GM23248 (cell line): ENCODE results near the gene SLC25A29. TPM values are rescaled to one million over a fixed set of nuclear protein-coding genes. Genes with fewer than 3 reads are reported as not detected.

Experiments used
- DNase-seq: peaks from one replicate; pipeline ENCODE4 v3.0.0-alpha.2; 2015
- H2AFZ ChIP-seq: fragments of 200-600 bp; sonication (generic); 2 replicates; pipeline ENCODE4 v1.6.1; 2016; ENCODE audit warnings: antibody characterized with exemption
- H3F3A ChIP-seq: fragments of 200-600 bp; sonication (generic); 2 replicates; pipeline ENCODE4 v1.6.1; 2016; ENCODE audit warnings: mild to moderate bottlenecking, antibody characterized with exemption, mixed run types; ENCODE audit not compliant: insufficient read depth
- H3K27ac ChIP-seq: fragments of 200-600 bp; sonication (generic); 2 replicates; pipeline ENCODE4 v1.5.1; 2016; ENCODE audit warnings: mild to moderate bottlenecking
- H3K27me3 ChIP-seq: fragments of 200-600 bp; sonication (generic); replicated peaks from 2 replicates; pipeline ENCODE4 v1.6.1; 2016; ENCODE audit warnings: mild to moderate bottlenecking; ENCODE audit not compliant: insufficient read depth
- H3K36me3 ChIP-seq: fragments of 200-600 bp; sonication (generic); 2 replicates; pipeline ENCODE4 v1.6.1; 2016; ENCODE audit warnings: low read depth, mild to moderate bottlenecking
- H3K4me1 ChIP-seq: fragments of 200-600 bp; sonication (generic); 2 replicates; pipeline ENCODE4 v1.6.1; 2016; ENCODE audit warnings: mild to moderate bottlenecking; ENCODE audit not compliant: insufficient read depth
- H3K4me2 ChIP-seq: fragments of 200-600 bp; sonication (generic); one replicate; pipeline ENCODE4 v1.6.1; 2016; ENCODE audit warnings: mild to moderate bottlenecking; ENCODE audit not compliant: unreplicated experiment
- H3K4me3 ChIP-seq: fragments of 200-600 bp; sonication (generic); 2 replicates; pipeline ENCODE4 v1.5.1; 2016; ENCODE audit warnings: mild to moderate bottlenecking
- H3K79me2 ChIP-seq: fragments of 200-600 bp; sonication (generic); 2 replicates; pipeline ENCODE4 v1.6.1; 2016; ENCODE audit warnings: mild to moderate bottlenecking; ENCODE audit not compliant: insufficient read depth
- H3K9ac ChIP-seq: fragments of 200-600 bp; sonication (generic); 2 replicates; pipeline ENCODE4 v1.6.1; 2016; ENCODE audit warnings: mild to moderate bottlenecking
- H3K9me2 ChIP-seq: fragments of 200-600 bp; sonication (generic); 2 replicates; pipeline ENCODE4 v1.6.1; 2016; ENCODE audit warnings: mixed run types, mild to moderate bottlenecking, moderate library complexity; ENCODE audit not compliant: insufficient read depth
- H3K9me3 ChIP-seq: fragments of 200-600 bp; sonication (generic); one replicate; pipeline ENCODE4 v1.6.1; 2017; ENCODE audit warnings: low read depth
- H4K20me1 ChIP-seq: fragments of 200-600 bp; sonication (generic); 2 replicates; pipeline ENCODE4 v1.6.0; 2016; ENCODE audit not compliant: insufficient read depth
- EZH2 ChIP-seq: fragments of 200-600 bp; sonication (generic); IDR thresholded peaks from 2 replicates; pipeline ENCODE4 v1.6.1; 2018; ENCODE audit warnings: antibody characterized with exemption, mild to moderate bottlenecking; ENCODE audit not compliant: insufficient read depth, poor library complexity, severe bottlenecking
- EZH2phosphoT487 ChIP-seq: fragments of 200-600 bp; sonication (generic); IDR thresholded peaks from 2 replicates; pipeline ENCODE4 v1.6.1; 2018; ENCODE audit warnings: antibody characterized with exemption, moderate library complexity, mild to moderate bottlenecking, low read depth; ENCODE audit not compliant: insufficient read depth
- WGBS, 2 experiments: methylation state at CpG; one replicate each; pipeline ENCODE4 v1.1.6; 2015 to 2017; ENCODE audit warnings: low lambda C conversion rate in 2 of 2, low coverage in 1 of 2; ENCODE audit errors: missing lambda C conversion rate in 2 of 2; 5-methylcytosine and 5-hydroxymethylcytosine counted together
- in situ Hi-C: fragments of 300-500 bp; cut with MboI; formaldehyde crosslinking; loops from 2 replicates; pipeline ENCODE4 v1.15.0; 2020
- polyA plus RNA-seq: library from polyadenylated mRNA; unstranded; fragments of >200 nt; fragmentation: Nextera tagmentation; extraction: Ambion mirVana; gene quantifications from 2 replicates; pipeline ENCODE4 v1.2.1, GENCODE V29; 2016
- total RNA-seq: library from RNA; depleted of rRNA; stranded (reverse); fragments of >200 nt; shearing (Covaris generic); gene quantifications from 2 replicates; pipeline ENCODE4 v1.2.3, GENCODE V29; 2014; rRNA removed

Gene SLC25A29
- total RNA-seq, result 11.8 and 12.0 TPM in 2 replicates
- polyA plus RNA-seq, result 5.5 TPM in 2 replicates

GRCh38 chr14:100306101-100306997 is at the start of gene SLC25A29:
Gene SLC25A29, minus strand, starts transcription at chr14:100306444. Its CDS starts 212 bp downstream, at chr14:100306232.
- WGBS, 2 experiments, result 1 to 2% methylated on average over 58 to 101 of the region's 131 CpGs
- peak within 1 kb of the TSS; percentile 72 for H3K9ac ChIP-seq
- no peaks in the 10 kb centered on the region for H3K4me1 ChIP-seq
- H3K9me2 ChIP-seq, result no peaks in the 10 kb centered on the region
- peak within 1 kb of the TSS; percentile 77 for H3K4me3 ChIP-seq
- peak; percentile 94 for DNase-seq
- in situ Hi-C loops, result no loop called here
- H3K36me3 ChIP-seq, result no peaks in the 10 kb centered on the region
- no peaks in the 10 kb centered on the region for H3K79me2 ChIP-seq
- H4K20me1 ChIP-seq, result no peaks in the 10 kb centered on the region
- H3K27me3 ChIP-seq, result no peaks in the 10 kb centered on the region
- H3K9me3 ChIP-seq, result no peaks in the 10 kb centered on the region
- no peaks in the 10 kb centered on the region for H3F3A ChIP-seq
- H2AFZ ChIP-seq, result peak within 1 kb of the TSS; percentile 76
- peak within 1 kb of the TSS; percentile 82 for H3K4me2 ChIP-seq
- TF ChIP-seq EZH2 (no peak), EZH2phosphoT487 (no peak)
- H3K27ac ChIP-seq, result no peak within 1 kb of the TSS

- in situ Hi-C loops, result no loop called here
- Histone ChIP-seq H3K4me3 (no peak overlapping the region), H3F3A (no peaks in the 10 kb centered on the region), H3K27ac (no peak overlapping the region), H4K20me1 (no peaks in the 10 kb centered on the region), H2AFZ (no peak overlapping the region), H3K9ac (no peak overlapping the region), H3K9me2 (no peaks in the 10 kb centered on the region), H3K4me2 (no peak overlapping the region), H3K9me3 (no peaks in the 10 kb centered on the region), H3K4me1 (no peaks in the 10 kb centered on the region), H3K36me3 (peaks cover 51% of the 10 kb centered on the region), H3K79me2 (no peaks in the 10 kb centered on the region), H3K27me3 (no peaks in the 10 kb centered on the region)
- WGBS, 2 experiments, result 97 to 99% methylated on average over 5 of the region's 5 CpGs
- DNase-seq, result no peak
- no peak for TF ChIP-seq EZH2
These were observed 44.7 kb upstream of the SLC25A29 start for GRCh38 chr14:100350986-100351385.

GRCh38 chr14:100350276-100350926 is 44.2 kb upstream of the SLC25A29 start:
- in situ Hi-C loops, result no loop called here
- H3K9me2 ChIP-seq, result no peaks in the 10 kb centered on the region
- H3K4me1 ChIP-seq, result no peaks in the 10 kb centered on the region
- H3K36me3 ChIP-seq, result peaks cover 49% of the 10 kb centered on the region
- no peak for DNase-seq
- TF ChIP-seq EZH2phosphoT487 (no peak), EZH2 (no peak)
- no peaks in the 10 kb centered on the region for H4K20me1 ChIP-seq
- no peaks in the 10 kb centered on the region for H3K9me3 ChIP-seq
- 94 to 95% methylated on average over 9 to 11 of the region's 11 CpGs for WGBS, 2 experiments
- no peak overlapping the region for H3K27ac ChIP-seq
- H3K4me2 ChIP-seq, result no peak overlapping the region
- H2AFZ ChIP-seq, result no peak overlapping the region
- H3K4me3 ChIP-seq, result no peak overlapping the region
- H3K27me3 ChIP-seq, result no peaks in the 10 kb centered on the region
- no peak overlapping the region for H3K9ac ChIP-seq
- H3K79me2 ChIP-seq, result no peaks in the 10 kb centered on the region
- H3F3A ChIP-seq, result no peaks in the 10 kb centered on the region

- Histone ChIP-seq H3K27ac (no peak overlapping the region), H2AFZ (no peak overlapping the region), H3K9me3 (no peaks in the 10 kb centered on the region), H3F3A (no peaks in the 10 kb centered on the region), H3K4me1 (no peaks in the 10 kb centered on the region), H4K20me1 (no peaks in the 10 kb centered on the region), H3K79me2 (no peaks in the 10 kb centered on the region), H3K9ac (no peak overlapping the region), H3K27me3 (no peaks in the 10 kb centered on the region), H3K36me3 (peaks cover 43% of the 10 kb centered on the region), H3K4me2 (no peak overlapping the region), H3K9me2 (no peaks in the 10 kb centered on the region), H3K4me3 (no peak overlapping the region)
- WGBS, 2 experiments, result 83 to 86% methylated on average over 14 of the region's 14 CpGs
- in situ Hi-C loops, result no loop called here
- DNase-seq, result no peak
- TF ChIP-seq EZH2 (no peak), EZH2phosphoT487 (no peak)
These were observed 42.8 kb upstream of the SLC25A29 start for GRCh38 chr14:100348784-100349685.
